GM12878 (cell line): Measurements from ENCODE around the gene KLHL2. TPM values are rescaled to one million over a fixed set of nuclear protein-coding genes. Genes with fewer than 3 reads are reported as not detected.
A peak's percentile ranks its signal among the peaks of the same experiment; 100 is the strongest.

Experiments used
- ATF7 ChIP-seq: fragments of 450-650 bp; IDR thresholded peaks from 2 replicates; pipeline ENCODE4 v1.6.1; 2016; ENCODE audit warnings: low read depth, mild to moderate bottlenecking
- BCLAF1 ChIP-seq: fragments of 450-650 bp; IDR thresholded peaks from 2 replicates; pipeline ENCODE4 v1.6.1; 2017; ENCODE audit warnings: antibody characterized with exemption, mild to moderate bottlenecking, moderate library complexity
- EZH2 ChIP-seq: IDR thresholded peaks from 2 replicates; pipeline ENCODE4 v1.6.1; 2012; ENCODE audit warnings: low read depth, mild to moderate bottlenecking, control low read depth, inconsistent platforms, low read length, borderline replicate concordance; ENCODE audit not compliant: control insufficient read depth
- HCFC1 ChIP-seq: fragments of 150-350 bp; IDR thresholded peaks from 2 replicates; pipeline ENCODE4 v1.6.1; 2014; ENCODE audit warnings: low read length
- HDAC6 ChIP-seq: fragments of 200-600 bp; sonication (generic); IDR thresholded peaks from one replicate; pipeline ENCODE4 v1.8.0; 2017; ENCODE audit warnings: antibody characterized with exemption; ENCODE audit not compliant: unreplicated experiment
- JUNB ChIP-seq: IDR thresholded peaks from 2 replicates; pipeline ENCODE4 v1.6.1; 2016; ENCODE audit warnings: antibody characterized with exemption, mild to moderate bottlenecking
- JUND ChIP-seq: IDR thresholded peaks from 2 replicates; pipeline ENCODE4 v1.6.1; 2012; ENCODE audit warnings: low read depth, mild to moderate bottlenecking, low read length, improper control_type of control experiment, moderate library complexity
- KLF5 ChIP-seq: fragments of 450-650 bp; IDR thresholded peaks from 2 replicates; pipeline ENCODE4 v1.6.1; 2014; ENCODE audit warnings: mild to moderate bottlenecking; ENCODE audit not compliant: partially characterized antibody
- POU2F2 ChIP-seq: IDR thresholded peaks from 3 replicates; pipeline ENCODE4 v1.6.1; 2011; ENCODE audit warnings: low read depth, mild to moderate bottlenecking, low read length, borderline replicate concordance
- RB1 ChIP-seq: fragments of 450-650 bp; formaldehyde crosslinking; IDR thresholded peaks from 2 replicates; pipeline ENCODE4 v1.6.1; 2017; ENCODE audit warnings: mild to moderate bottlenecking, borderline replicate concordance
- RBBP5 ChIP-seq: fragments of 200-600 bp; sonication (generic); conservative IDR thresholded peaks from 2 replicates; pipeline ENCODE4 v1.6.1; 2016
- RELB ChIP-seq: fragments of 450-650 bp; IDR thresholded peaks from 2 replicates; pipeline ENCODE4 v1.6.1; 2017; ENCODE audit warnings: low read depth, mild to moderate bottlenecking, moderate library complexity
- USF2 ChIP-seq: IDR thresholded peaks from 2 replicates; pipeline ENCODE4 v1.6.1; 2011; ENCODE audit warnings: low read depth, low read length, improper control_type of control experiment, borderline replicate concordance
- YY1 ChIP-seq: IDR thresholded peaks from 2 replicates; pipeline ENCODE4 v1.6.1; 2011; ENCODE audit warnings: low read depth, mild to moderate bottlenecking, low read length
- ZNF207 ChIP-seq: fragments of 450-650 bp; IDR thresholded peaks from 2 replicates; pipeline ENCODE4 v1.6.1; 2014; ENCODE audit warnings: antibody characterized with exemption, mild to moderate bottlenecking, borderline replicate concordance
- ZNF24 ChIP-seq: fragments of 450-650 bp; IDR thresholded peaks from 2 replicates; pipeline ENCODE4 v1.6.1; 2017; ENCODE audit warnings: antibody characterized with exemption, mild to moderate bottlenecking
- ZNF274 ChIP-seq: IDR thresholded peaks from one replicate; pipeline ENCODE4 v1.8.0; 2011; ENCODE audit not compliant: insufficient read length, insufficient read depth
- polyA plus RNA-seq, 11 experiments: library from polyadenylated mRNA; depleted of rRNA in 4 of 11; unstranded in 6 of 11; stranded (reverse) in 5 of 11; fragments of >200 nt; fragmentation: Nextera tagmentation in 4 of 11; fragmentation: Illumina TruSeq in 1 of 11; extraction: Ambion mirVana in 4 of 11; extraction: Trizol in 1 of 11; gene quantifications; 1 replicate in 1 of 11; 2 replicates in 10 of 11; pipeline versions ENCODE4 v1.2.1 to v1.2.3, GENCODE V29; 2011 to 2016; ENCODE audit warnings: inconsistent platforms in 2 of 11, missing spikeins in 2 of 11, low read depth in 1 of 11
- total RNA-seq, 4 experiments: library from RNA; depleted of rRNA in 3 of 4; stranded (reverse); fragments of >200 nt in 3 of 4; fragmentation: Illumina TruSeq in 1 of 4; extraction: Trizol in 1 of 4; gene quantifications; 2 replicates each; pipeline versions ENCODE4 v1.2.1 to v1.2.3, GENCODE V29; 2013 to 2021
- TF ChIP-seq, protein P1 (sequence below): fragments of 450-650 bp; formaldehyde crosslinking; IDR thresholded peaks from 2 replicates; pipeline ENCODE4 v1.4.0; 2020; ENCODE audit warnings: mild to moderate bottlenecking, moderate library complexity
- TF ChIP-seq, protein P2 (sequence below): IDR thresholded peaks from 2 replicates; pipeline ENCODE4 v1.6.1; 2012; ENCODE audit warnings: low read depth, low read length, improper control_type of control experiment

The KLHL2 gene
- total and polyA plus RNA-seq, 10 of the 15 experiments (the other 5 are each of a cell fraction or from before 2014, with no cell fraction given), result 4.8 to 22.8 (median 12.9) TPM

DNA sequence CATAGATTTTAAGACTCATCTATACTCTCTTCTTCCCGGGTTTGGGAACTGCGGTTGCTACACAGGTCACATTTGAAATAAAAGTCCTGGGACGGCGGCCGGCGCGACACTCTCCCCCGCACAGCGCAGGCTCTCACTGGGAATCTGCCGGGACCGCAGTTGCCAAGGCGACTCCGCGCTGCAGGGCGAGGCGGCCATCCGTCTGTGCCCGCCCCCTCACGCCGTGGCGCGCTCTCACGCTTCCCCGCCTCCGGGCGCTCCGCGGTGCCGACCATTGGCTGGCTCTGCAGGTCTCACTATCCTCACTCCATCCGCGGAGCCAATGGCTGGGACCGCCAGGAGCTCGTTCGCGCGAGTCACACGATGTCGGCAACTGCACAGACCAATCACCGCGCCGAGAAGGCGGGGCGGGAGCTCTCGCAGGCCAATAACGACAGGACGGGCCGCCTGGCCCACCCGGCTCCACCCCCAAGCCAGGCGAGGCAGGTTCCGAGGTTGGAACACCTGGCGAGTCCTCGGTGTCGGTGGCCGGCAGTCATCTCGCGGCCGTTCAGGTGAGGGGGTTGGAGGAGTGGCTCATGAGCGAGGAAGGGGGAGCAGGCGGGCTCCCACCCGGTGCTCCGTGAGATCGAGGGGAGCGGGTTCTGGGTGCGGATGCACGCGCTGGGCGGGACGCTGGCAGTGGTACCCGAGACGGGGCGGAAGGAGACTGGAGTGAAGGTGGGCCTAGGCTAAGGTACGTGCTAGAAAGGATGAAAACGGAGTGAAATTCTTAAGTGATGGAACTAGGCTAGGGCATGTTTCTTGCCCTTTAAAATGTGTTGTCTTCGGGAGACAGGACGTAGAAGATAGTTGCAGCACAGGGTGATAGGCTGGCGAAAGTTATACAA is 120.1 kb downstream of the KLHL2 start, which contains the start of gene MSMO1 (continued):
- TF ChIP-seq USF2, result no peak
- TF ChIP-seq ATF7, result no peak
- TF ChIP-seq RELB, result peak; percentile 35
- peak; percentile 51 for TF ChIP-seq KLF5
- TF ChIP-seq, protein P1, sequence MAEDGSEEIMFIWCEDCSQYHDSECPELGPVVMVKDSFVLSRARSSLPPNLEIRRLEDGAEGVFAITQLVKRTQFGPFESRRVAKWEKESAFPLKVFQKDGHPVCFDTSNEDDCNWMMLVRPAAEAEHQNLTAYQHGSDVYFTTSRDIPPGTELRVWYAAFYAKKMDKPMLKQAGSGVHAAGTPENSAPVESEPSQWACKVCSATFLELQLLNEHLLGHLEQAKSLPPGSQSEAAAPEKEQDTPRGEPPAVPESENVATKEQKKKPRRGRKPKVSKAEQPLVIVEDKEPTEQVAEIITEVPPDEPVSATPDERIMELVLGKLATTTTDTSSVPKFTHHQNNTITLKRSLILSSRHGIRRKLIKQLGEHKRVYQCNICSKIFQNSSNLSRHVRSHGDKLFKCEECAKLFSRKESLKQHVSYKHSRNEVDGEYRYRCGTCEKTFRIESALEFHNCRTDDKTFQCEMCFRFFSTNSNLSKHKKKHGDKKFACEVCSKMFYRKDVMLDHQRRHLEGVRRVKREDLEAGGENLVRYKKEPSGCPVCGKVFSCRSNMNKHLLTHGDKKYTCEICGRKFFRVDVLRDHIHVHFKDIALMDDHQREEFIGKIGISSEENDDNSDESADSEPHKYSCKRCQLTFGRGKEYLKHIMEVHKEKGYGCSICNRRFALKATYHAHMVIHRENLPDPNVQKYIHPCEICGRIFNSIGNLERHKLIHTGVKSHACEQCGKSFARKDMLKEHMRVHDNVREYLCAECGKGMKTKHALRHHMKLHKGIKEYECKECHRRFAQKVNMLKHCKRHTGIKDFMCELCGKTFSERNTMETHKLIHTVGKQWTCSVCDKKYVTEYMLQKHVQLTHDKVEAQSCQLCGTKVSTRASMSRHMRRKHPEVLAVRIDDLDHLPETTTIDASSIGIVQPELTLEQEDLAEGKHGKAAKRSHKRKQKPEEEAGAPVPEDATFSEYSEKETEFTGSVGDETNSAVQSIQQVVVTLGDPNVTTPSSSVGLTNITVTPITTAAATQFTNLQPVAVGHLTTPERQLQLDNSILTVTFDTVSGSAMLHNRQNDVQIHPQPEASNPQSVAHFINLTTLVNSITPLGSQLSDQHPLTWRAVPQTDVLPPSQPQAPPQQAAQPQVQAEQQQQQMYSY, result no peak
- TF ChIP-seq RBBP5, result no peak
- TF ChIP-seq JUNB, result no peak
- no peak for TF ChIP-seq JUND
- TF ChIP-seq HCFC1, result peak; percentile 47; the same call in 1 of the 2 replicates
- TF ChIP-seq BCLAF1, result no peak
- TF ChIP-seq RB1, result peak; percentile 31; the same call in 1 of the 2 replicates
- no peak for TF ChIP-seq ZNF24
- peak; percentile 88 for TF ChIP-seq YY1
- TF ChIP-seq, protein P2, sequence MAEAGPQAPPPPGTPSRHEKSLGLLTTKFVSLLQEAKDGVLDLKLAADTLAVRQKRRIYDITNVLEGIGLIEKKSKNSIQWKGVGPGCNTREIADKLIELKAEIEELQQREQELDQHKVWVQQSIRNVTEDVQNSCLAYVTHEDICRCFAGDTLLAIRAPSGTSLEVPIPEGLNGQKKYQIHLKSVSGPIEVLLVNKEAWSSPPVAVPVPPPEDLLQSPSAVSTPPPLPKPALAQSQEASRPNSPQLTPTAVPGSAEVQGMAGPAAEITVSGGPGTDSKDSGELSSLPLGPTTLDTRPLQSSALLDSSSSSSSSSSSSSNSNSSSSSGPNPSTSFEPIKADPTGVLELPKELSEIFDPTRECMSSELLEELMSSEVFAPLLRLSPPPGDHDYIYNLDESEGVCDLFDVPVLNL, result peak; percentile 73; the same call in 1 of the 2 replicates
- TF ChIP-seq ZNF274, result no peak
- TF ChIP-seq HDAC6, result no peak
- TF ChIP-seq EZH2, result no peak
- TF ChIP-seq ZNF207, result no peak
- TF ChIP-seq POU2F2, result 0 out of 3 replicates have a peak, but pooled peaks have one; percentile 38
